ENCODE results near the gene TRDN.

The TRDN gene

GRCh38 chr6:123448306-123448884, 188.4 kb downstream of the TRDN start:
- DNase-seq (ENCODE audit: low read depth): no peak
- no peak for TF ChIP-seq CTCF (IDR thresholded peaks at IDR 0.05; ENCODE audit: low read depth, low read length, missing control alignments)
- H3K4me3 ChIP-seq (ENCODE audit: low read depth, low read length): no peak overlapping the region

- no peak overlapping the region for H3K4me3 ChIP-seq (ENCODE audit: low read depth, low read length)
- no peak for TF ChIP-seq CTCF (IDR thresholded peaks at IDR 0.05; ENCODE audit: low read depth, low read length, missing control alignments)
- DNase-seq (ENCODE audit: low read depth): no peak
These were observed 189.3 kb downstream of the TRDN start for GRCh38 chr6:123447315-123447937.

GRCh38 chr6:123439371-123439770, 197.4 kb downstream of the TRDN start:
- H3K4me3 ChIP-seq (ENCODE audit: low read depth, low read length): no peak overlapping the region
- no peak for TF ChIP-seq CTCF (IDR thresholded peaks at IDR 0.05; ENCODE audit: low read depth, low read length, missing control alignments)

GRCh38 chr6:123434186-123434585, 202.6 kb downstream of the TRDN start:
- DNase-seq (ENCODE audit: low read depth): no peak
- TF ChIP-seq CTCF (IDR thresholded peaks at IDR 0.05; ENCODE audit: low read depth, low read length, missing control alignments): no peak
- H3K4me3 ChIP-seq (ENCODE audit: low read depth, low read length): no peak overlapping the region

More at GRCh38 chr6:123439371-123439770, 197.4 kb downstream of the TRDN start:
- no peak for DNase-seq (ENCODE audit: low read depth)

GRCh38 chr6:123430970-123431369, 205.8 kb downstream of the TRDN start:
- no peak for TF ChIP-seq CTCF (IDR thresholded peaks at IDR 0.05; ENCODE audit: low read depth, low read length, missing control alignments)
- no peak overlapping the region for H3K4me3 ChIP-seq (ENCODE audit: low read depth, low read length)
- no peak for DNase-seq (ENCODE audit: low read depth)

GRCh38 chr6:123427008-123427407, 209.7 kb downstream of the TRDN start:
- DNase-seq (ENCODE audit: low read depth): no peak
- no peak overlapping the region for H3K4me3 ChIP-seq (ENCODE audit: low read depth, low read length)
- TF ChIP-seq CTCF (IDR thresholded peaks at IDR 0.05; ENCODE audit: low read depth, low read length, missing control alignments): no peak

GRCh38 chr6:123423130-123423529, 213.6 kb downstream of the TRDN start:
- no peak for TF ChIP-seq CTCF (IDR thresholded peaks at IDR 0.05; ENCODE audit: low read depth, low read length, missing control alignments)
- no peak for DNase-seq (ENCODE audit: low read depth)
- H3K4me3 ChIP-seq (ENCODE audit: low read depth, low read length): no peak overlapping the region

All from GM12864 (cell line).